Peyer's patch (tissue), 4 donors: Measurements from ENCODE around the gene FOXQ1. TPM values are rescaled to one million over a fixed set of nuclear protein-coding genes. Genes with fewer than 3 reads are reported as not detected.

Experiments used
- DNase-seq, 3 donors: peaks; one replicate each; pipeline ENCODE4 v3.0.0-alpha.2; 2017 to 2019
- H3K27ac ChIP-seq, 4 donors: fragments of 200-600 bp; sonication (generic); one replicate each; pipeline ENCODE4 v1.5.1; 2016 to 2019
- H3K27me3 ChIP-seq, 2 donors: fragments of 200-600 bp; sonication (generic); one replicate each; pipeline ENCODE4 v1.5.1; 2019
- H3K36me3 ChIP-seq, 3 donors: fragments of 200-600 bp; sonication (generic); one replicate each; pipeline ENCODE4 v1.5.1; 2016 to 2019
- H3K4me1 ChIP-seq, 4 donors: fragments of 200-600 bp; sonication (generic); one replicate each; pipeline ENCODE4 v1.5.1; 2016 to 2019
- H3K4me3 ChIP-seq, 4 donors: fragments of 200-600 bp; sonication (generic); 1 replicate in 3 of 4; 2 replicates in 1 of 4; pipeline ENCODE4 v1.5.1; 2016 to 2019; ENCODE audit warnings: mild to moderate bottlenecking in 1 of 4
- H3K9me3 ChIP-seq, 4 donors: fragments of 200-600 bp; sonication (generic); one replicate each; pipeline ENCODE4 v1.5.1; 2016 to 2019; ENCODE audit warnings: mild to moderate bottlenecking in 1 of 4
- CTCF ChIP-seq, 6 experiments: fragments of 450-650 bp in 4 of 6; fragments of 200-600 bp in 2 of 6; sonication (generic) in 1 of 6; IDR thresholded peaks; one replicate each; pipeline ENCODE4 v1.5.1; 2017 to 2019; ENCODE audit warnings: antibody characterized with exemption in 6 of 6, mild to moderate bottlenecking in 3 of 6, moderate library complexity in 1 of 6
- POLR2A ChIP-seq, 2 donors: fragments of 450-650 bp; IDR thresholded peaks; one replicate each; pipeline ENCODE4 v1.5.1; 2017; ENCODE audit warnings: antibody characterized with exemption in 2 of 2, mild to moderate bottlenecking in 2 of 2, moderate library complexity in 2 of 2
- total RNA-seq, 4 donors: library from RNA; depleted of rRNA; stranded (reverse); fragments of >200 nt; gene quantifications; one replicate each; pipeline ENCODE4 v1.1.0, GENCODE V29; 2016

FOXQ1 gene
- total RNA-seq, 4 donors from 2014 or later: not detected

- peak overlapping the region in 2 of 4 donors; percentile 40 to 58 for H3K4me3 ChIP-seq
- H3K9me3 ChIP-seq: no peaks in the 10 kb centered on the region
- no peaks in the 10 kb centered on the region for H3K36me3 ChIP-seq
- H3K27ac ChIP-seq: peak overlapping the region in 1 of 4 donors; percentile 15
- peaks cover 0 to 23% of the 10 kb centered on the region in 2 donors for H3K27me3 ChIP-seq
- peaks cover 0 to 27% (median 6%) of the 10 kb centered on the region in 4 donors for H3K4me1 ChIP-seq
- DNase-seq: peak in 1 of 3 donors; percentile 61
- TF ChIP-seq CTCF (IDR thresholded peaks at IDR 0.05) (no peak), POLR2A (IDR thresholded peaks at IDR 0.05) (no peak)
These were observed 1.1 kb upstream of the FOXQ1 start for GRCh38 chr6:1310628-1311399.

GRCh38 chr6:1312203-1312472, 240 bp downstream of the FOXQ1 start:
- H3K27me3 ChIP-seq: peaks cover 0 to 25% of the 10 kb centered on the region in 2 donors
- H3K27ac ChIP-seq: peak overlapping the region in 3 of 4 donors; percentile 12 to 17 (median 15)
- TF ChIP-seq CTCF (IDR thresholded peaks at IDR 0.05) (no peak), POLR2A (IDR thresholded peaks at IDR 0.05) (no peak)
- no peaks in the 10 kb centered on the region for H3K36me3 ChIP-seq
- H3K4me3 ChIP-seq: peak overlapping the region; percentile 12 to 58 (median 36)
- no peaks in the 10 kb centered on the region for H3K9me3 ChIP-seq
- H3K4me1 ChIP-seq: peaks cover 0 to 27% (median 6%) of the 10 kb centered on the region in 4 donors
- DNase-seq: no peak

- H3K36me3 ChIP-seq: no peaks in the 10 kb centered on the region
- H3K4me3 ChIP-seq: peak overlapping the region; percentile 12 to 58 (median 36)
- H3K27ac ChIP-seq: peak overlapping the region in 2 of 4 donors; percentile 17 to 35
- peaks cover 0 to 25% of the 10 kb centered on the region in 2 donors for H3K27me3 ChIP-seq
- DNase-seq: no peak
- peaks cover 0 to 27% (median 6%) of the 10 kb centered on the region in 4 donors for H3K4me1 ChIP-seq
- no peaks in the 10 kb centered on the region for H3K9me3 ChIP-seq
- TF ChIP-seq POLR2A (IDR thresholded peaks at IDR 0.05) (no peak), CTCF (IDR thresholded peaks at IDR 0.05) (no peak)
These were observed 822 bp downstream of the FOXQ1 start for GRCh38 chr6:1312473-1313367.

GRCh38 chr6:1313384-1313766, 1.5 kb downstream of the FOXQ1 start:
- no peak for DNase-seq
- no peaks in the 10 kb centered on the region for H3K9me3 ChIP-seq
- H3K4me3 ChIP-seq: peak overlapping the region in 2 of 4 donors; percentile 40 to 58
- H3K27me3 ChIP-seq: peaks cover 0 to 25% of the 10 kb centered on the region in 2 donors
- no peaks in the 10 kb centered on the region for H3K36me3 ChIP-seq
- no peak overlapping the region for H3K27ac ChIP-seq
- TF ChIP-seq POLR2A (IDR thresholded peaks at IDR 0.05) (no peak), CTCF (IDR thresholded peaks at IDR 0.05) (no peak)
- H3K4me1 ChIP-seq: peaks cover 0 to 27% (median 6%) of the 10 kb centered on the region in 4 donors

GRCh38 chr6:1313767-1314503, 2.0 kb downstream of the FOXQ1 start:
- no peaks in the 10 kb centered on the region for H3K9me3 ChIP-seq
- DNase-seq: peak in 1 of 3 donors; percentile 61
- TF ChIP-seq POLR2A (IDR thresholded peaks at IDR 0.05) (no peak), CTCF (IDR thresholded peaks at IDR 0.05) (peak in 3 of 6 experiments; percentile 47 to 55 (median 52))
- no peaks in the 10 kb centered on the region for H3K36me3 ChIP-seq
- H3K4me1 ChIP-seq: peaks cover 0 to 27% (median 6%) of the 10 kb centered on the region in 4 donors
- H3K4me3 ChIP-seq: peak overlapping the region in 2 of 4 donors; percentile 40 to 58
- peaks cover 0 to 25% of the 10 kb centered on the region in 2 donors for H3K27me3 ChIP-seq
- no peak overlapping the region for H3K27ac ChIP-seq
